Inflammatory macrophage treated with lipopolysaccharide for 1 hour (primary cell): Measurements from ENCODE around the gene BIN2.

Experiments used
- DNase-seq, 2 donors: peaks; one replicate each; pipeline ENCODE4 v3.0.0-alpha.2; 2020 to 2022

Gene BIN2

DNA sequence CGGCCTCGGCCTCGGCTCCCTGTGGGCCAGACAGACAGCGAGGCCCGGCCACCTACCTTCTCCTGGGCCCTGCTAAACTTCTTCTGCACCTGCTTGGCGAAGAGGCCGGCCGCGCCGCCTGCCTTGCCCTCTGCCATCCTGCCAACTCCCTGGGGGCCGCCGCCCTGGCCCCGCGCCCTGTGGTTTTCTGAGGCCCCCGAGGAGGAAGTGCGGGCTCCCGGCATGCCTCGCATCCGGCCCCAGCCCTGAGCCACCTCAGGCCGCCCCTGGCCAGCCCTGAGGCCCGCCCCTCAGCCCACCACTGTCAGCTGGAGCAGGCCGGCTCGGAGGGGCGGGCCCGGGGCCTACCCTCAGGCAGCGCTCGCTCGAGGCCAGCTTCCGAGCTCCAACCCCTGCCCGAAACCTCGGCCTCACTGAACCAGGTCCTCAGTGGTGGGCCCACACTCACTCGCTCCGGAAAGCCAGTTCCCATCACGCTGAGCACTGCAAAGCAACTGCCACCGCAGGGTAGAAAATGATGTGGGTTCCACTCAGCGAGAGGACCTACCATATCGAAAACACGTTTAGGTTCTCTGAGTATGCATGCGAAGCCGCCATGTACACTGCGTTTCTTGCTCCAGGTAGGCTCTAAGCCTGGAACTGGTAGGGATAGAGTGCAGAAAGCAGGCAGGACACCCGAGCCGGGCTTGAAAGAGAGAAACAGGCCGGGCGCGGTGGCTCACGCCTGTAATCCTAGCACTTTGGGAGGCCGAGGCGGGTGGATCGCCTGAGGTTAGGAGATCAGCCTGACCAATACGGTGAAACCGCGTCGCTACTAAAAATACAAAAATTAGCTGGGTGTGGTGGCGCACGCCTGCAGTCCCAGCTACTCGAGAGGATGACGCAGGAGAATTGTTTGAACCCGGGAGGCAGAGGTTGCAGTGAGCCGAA, at the start of gene BIN2:
Gene BIN2, minus strand, starts transcription at position 209 of the 930 bp plus-strand sequence. Its CDS starts 72 bp downstream, at position 137.
- DNase-seq: peak; percentile 44 to 54

DNA sequence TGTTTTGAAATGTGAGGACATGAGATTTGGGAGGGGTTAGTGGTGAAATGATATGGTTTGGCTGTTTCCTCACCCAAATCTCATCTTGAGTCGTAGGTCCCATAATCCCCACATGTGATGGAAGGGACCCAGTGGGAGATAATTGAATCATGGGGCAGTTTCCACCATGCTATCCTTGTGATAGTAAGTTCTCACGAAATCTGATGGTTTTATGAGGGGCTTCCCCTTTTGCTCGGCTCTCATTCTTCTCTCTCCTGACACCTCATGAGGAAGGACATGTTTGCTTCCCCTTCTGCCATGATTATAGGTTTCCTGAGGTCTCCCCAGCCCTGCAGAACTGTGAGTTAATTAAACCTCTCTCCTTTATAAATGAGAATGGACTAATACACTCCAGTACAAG, 49.2 kb upstream of the BIN2 start:
- peak; percentile 32 to 66 for DNase-seq

DNA sequence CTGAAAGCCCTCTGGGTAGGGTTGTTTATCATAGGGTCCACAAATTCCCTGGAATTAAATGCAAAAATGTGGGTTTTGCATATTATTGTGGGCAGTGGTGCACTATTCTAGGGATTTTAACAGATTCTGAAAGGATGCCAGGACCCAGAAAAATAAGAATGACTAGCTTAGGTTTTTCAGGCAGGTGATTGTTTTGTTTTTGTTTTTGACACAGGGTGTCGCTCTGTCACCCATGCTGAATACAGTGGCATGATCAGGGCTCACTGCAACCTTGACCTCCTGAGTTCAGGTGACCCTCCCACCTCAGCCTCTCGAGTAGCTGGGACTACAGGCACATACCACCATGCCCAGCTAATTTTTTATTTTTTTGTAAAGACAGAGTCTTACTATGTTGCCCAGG, 48.0 kb upstream of the BIN2 start:
- DNase-seq: no peak

DNA sequence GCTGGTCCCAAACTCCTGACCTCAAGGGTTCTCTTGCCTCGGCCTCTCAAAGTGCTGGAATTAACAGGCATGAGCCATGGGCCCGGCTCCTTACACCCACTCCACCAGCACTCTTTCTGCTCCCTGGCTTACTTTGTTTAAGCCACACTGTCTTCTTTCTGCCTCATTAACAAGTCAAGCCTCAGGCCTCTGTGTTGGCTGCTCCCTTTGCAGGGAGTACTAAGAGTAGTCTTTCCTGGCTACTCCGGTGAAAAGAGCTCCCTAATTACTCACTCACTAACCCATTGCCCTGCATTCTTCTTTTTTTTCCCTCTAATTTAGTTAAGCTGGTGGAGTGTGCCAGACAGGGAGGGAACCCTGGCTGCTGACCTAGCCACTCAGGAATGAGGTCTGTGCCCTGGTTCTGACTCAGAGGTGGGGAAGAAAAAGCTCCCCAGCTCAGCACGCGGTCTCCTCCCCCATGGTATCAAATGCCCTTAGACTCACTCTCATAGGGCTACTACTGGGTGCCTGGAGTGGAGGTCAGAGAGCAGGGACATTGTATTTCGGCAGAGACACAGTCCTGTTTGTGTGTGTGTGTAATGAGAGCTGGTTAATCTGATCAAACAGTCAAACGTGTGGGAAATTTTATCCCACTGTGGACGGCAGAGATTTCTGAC, 47.5 kb upstream of the BIN2 start:
- peak in 1 of 2 donors; percentile 55 for DNase-seq

- DNase-seq: no peak
These were observed 46.7 kb upstream of the BIN2 start for GRCh38 chr12:51370667-51371066.

DNA sequence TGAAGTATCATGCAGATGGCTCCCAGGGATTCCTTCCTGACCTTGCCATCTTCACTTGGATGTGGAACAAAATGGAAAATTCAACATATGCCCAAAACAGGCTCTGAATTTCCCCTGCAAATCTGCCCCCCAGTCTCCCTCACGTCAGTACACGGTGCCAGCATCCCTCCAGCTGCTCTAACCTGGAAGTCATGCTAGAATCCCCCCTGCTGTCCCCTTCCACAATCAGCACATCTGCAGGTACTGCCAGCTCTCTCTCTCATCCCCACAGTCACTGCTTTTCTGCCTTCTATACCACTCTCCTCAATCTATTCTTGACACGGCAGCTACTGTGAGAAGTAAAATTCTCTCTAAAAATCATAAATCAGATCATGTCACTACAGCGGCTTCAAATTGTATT, 45.6 kb upstream of the BIN2 start:
- DNase-seq: no peak

- DNase-seq: peak; percentile 87 to 90
These were observed 44.9 kb upstream of the BIN2 start for GRCh38 chr12:51368640-51369517.

DNA sequence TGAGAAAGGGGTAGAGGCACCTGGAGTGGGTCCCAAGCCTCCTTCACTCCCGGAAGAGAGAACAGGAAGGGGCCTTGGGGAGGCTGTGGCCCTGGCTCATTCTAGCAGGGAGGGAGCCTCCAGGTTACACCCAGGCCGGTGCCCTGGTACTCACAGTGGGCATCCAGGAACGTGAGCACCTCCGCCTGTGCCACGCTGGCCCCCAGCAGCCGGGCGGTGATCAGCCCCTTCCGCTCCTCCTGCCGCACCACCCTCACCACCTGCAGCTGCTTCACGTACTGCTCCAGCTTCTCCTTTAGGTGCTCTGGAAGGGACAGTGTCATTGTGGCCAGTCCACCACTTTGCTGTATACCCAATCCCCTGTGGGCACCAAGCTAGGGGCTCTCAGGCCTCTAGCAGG, 41.3 kb upstream of the BIN2 start:
- no peak for DNase-seq

DNA sequence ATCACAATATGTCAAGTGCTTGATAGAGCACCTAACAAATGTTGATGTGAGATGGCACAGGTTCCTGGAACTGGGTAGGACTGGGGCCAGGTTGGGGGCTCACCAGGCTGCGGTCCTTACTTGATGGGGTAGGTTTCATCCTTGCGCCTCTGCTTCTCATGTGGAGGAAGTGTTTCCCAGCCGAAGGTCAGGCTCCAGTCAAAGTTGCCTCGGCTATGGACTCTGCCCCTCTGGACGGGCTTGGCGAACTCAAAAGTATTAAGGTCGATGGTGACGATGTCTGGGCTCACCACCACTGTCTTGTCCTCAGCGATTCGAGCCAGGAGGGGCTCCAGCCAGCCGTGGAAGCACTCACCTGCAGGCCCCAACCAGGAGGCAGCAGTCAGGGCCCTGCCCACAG, 40.0 kb upstream of the BIN2 start:
- no peak for DNase-seq

DNA sequence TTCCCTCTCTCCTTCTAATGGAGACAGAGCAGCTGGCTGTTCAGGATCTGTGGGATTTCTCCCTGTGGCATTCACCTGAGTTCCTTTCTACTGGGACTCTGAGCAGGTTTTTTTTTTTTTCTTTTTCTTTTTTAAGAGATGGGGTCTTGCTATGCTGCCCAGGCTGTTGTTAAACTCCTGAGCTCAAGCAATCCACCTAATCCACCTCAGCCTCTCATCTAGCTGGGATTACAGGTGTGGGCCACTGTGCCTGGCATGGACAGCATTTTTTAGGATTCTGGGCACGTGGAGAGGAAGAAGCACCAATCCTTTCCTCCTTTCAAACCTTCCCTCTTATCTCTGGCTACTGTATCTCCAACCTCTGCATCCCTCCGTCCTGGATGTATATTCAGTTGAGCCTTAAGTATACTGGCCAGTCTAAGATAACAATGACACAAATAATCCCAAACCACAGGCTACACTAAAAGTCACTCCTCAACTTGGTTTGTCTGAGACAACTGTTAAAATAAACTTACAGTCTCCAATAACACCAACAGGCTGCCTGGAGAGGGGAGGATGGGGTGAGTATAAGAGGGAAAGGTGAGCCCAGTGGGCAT, 38.9 kb upstream of the BIN2 start:
- DNase-seq: no peak

- no peak for DNase-seq
These were observed 38.3 kb upstream of the BIN2 start for GRCh38 chr12:51362307-51362706.

DNA sequence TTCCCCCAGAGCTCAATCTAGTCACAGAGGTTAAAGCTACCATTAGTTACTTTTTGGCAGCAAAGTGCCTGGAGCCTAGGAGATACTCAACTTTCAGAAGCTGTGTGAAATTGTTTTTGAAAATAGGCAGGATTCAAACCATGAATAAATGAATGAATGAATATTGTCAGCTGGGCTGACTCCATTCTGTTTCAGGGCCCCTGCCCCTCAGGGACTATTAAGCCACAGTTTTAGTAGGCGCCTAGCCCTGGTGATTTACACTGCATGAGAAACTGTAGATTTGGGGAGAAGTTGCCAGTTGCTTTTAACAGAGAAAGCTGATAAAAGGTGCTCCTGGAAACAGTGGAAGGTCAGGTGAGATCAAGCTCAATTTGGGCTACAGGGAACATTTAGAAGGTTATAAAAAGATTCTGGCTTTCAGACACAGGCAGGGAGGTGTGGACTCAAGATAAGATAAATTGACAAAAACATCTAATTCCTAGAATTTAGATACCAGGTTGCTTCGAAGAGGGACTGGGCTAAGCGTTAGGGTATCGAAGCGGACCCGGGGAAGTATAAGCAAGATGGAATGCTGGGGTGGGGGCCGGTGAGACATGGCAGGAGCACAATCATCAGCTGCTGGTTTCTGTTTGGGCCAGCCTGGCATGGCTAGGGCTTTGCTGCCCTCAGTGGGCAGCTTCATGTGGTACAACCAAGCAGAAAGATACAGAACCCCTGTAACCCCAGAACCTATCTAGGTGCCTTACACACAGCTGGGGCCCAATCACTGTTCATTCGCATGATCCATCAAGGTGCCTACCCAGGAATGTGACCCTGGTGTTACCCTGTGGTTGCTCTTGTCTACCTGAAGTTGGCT, 37.4 kb upstream of the BIN2 start:
- DNase-seq: no peak

GRCh38 chr12:51360315-51360714, 36.3 kb upstream of the BIN2 start:
- DNase-seq: no peak

GRCh38 chr12:51359851-51360250, 35.9 kb upstream of the BIN2 start:
- no peak for DNase-seq

DNA sequence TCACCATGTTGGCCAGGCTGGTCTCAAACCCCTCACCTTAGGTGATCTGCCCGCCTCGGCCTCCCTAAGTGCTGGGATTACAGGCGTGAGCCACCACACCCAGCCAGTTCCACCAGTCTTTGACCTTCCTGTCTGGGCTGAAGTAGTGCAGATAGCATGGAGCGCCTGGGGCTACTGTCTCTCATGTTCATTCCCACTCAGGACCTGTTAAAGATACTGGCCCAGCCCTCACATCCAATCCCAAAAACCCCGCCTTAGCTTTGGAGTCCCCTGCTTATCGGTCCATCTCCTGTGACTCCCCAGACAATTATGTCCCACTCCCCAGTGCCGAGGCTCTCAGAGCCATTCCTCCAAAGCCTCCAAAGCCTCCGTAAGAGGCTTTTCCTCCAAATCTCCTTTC, 34.5 kb upstream of the BIN2 start:
- no peak for DNase-seq

DNA sequence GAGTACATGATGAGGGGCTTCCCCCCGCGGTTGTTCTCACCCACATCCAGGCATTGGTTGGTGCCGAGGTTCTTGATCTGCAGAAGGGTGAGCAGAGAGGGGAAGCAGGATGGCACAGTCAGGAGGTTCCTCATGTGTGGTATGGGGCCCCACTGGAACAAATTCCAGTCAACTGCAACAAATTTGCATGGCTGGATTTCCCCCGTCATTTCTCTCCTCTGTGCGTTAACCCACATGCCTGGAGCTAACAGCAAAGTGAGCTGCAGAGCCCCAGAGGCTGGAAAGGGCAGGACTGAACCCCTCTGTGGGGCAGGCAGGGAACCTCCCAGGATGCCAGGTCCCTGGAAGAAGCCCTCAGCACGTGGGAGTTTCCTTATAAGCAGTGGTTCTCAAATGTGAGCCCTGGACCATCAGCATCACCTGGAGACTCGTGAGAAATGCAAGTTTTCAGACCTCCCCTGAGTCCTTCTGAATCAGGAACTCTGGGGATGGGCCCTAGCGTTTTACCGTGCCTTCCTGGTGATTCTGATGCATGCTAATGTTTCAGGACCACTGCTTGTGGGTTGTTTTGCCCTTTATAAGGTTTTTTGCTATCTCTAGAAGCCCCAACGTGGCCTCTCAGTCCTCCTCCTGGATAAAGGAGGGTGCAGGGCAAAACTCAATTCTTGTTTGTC, 33.5 kb upstream of the BIN2 start:
- DNase-seq: peak; percentile 46 to 61

- DNase-seq: peak in 1 of 2 donors; percentile 68
These were observed 28.0 kb upstream of the BIN2 start for GRCh38 chr12:51351913-51352532.

DNA sequence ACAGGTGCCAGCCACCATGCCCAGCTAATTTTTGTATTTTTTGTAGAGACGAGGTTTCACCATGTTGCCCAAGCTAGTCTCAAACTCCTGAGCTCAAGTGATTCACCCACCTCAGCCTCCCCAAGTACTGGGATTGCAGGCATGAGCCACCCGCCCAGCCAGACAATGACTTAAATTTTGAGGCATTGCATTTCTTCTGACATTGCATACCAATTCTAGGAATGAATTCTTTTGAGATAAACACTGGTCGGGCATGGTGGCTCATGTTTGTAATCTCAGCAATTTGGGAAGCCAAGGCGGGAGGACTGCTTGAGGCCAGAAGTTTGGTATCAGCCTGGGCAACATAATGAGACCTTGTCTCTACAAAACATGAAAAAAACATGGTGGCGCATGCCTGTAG, 25.1 kb upstream of the BIN2 start:
- DNase-seq: no peak

- DNase-seq: no peak
These were observed 24.1 kb upstream of the BIN2 start for GRCh38 chr12:51348116-51348515.

DNA sequence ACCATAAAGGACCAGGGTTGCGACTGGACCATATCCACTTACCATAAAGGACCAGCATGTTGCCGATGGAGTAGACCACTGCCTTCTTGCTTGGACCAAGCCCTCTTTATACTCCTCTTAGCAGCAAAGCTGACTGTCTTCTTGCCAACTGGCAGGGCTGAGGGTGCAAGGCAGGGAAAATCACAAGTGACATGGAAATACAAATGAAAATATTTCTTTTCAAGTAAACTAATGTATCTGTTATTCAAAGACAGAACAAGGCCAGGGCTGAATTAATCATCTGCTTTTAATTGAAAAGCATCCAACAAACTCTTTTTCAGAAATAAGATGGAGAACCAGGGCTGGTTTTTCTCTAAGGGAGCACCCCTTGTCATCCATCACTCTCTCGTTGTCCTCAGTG, 22.6 kb upstream of the BIN2 start, which contains the start of gene CELA1:
Gene CELA1, minus strand, starts transcription at position 99 of the 400 bp plus-strand sequence. Its CDS starts 41 bp downstream, at position 58.
- DNase-seq: no peak

GRCh38 chr12:51345681-51346080, 21.7 kb upstream of the BIN2 start:
- DNase-seq: no peak
